IPS-NIHi7 (cell line): Measurements from ENCODE around the gene EEF2K.

Experiments
- DNase-seq: peaks from one replicate; pipeline ENCODE4 v3.0.0; 2012; ENCODE audit warnings: mixed read lengths; ENCODE audit errors: extremely low spot score

EEF2K gene

DNA sequence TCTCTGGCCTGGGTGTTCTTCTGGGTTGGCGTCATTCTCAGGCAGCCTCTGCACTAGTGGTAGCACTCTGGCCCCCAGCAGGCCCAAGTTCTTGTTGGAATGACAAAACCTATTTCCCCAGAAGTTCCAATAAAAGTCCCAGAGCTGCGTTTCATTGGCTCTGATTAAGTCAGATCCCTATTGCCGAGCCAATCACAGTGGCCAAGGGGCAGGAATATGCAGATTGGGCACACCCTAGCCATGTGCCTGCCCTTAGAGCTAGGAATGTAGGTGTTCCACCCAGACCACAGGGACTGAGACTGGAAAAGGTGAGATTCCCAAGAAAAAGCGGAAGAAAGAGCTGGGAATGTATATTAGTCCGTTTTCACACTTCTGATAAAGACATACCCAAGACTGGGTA lies 46.2 kb downstream of the EEF2K start:
- no peak for DNase-seq

DNA sequence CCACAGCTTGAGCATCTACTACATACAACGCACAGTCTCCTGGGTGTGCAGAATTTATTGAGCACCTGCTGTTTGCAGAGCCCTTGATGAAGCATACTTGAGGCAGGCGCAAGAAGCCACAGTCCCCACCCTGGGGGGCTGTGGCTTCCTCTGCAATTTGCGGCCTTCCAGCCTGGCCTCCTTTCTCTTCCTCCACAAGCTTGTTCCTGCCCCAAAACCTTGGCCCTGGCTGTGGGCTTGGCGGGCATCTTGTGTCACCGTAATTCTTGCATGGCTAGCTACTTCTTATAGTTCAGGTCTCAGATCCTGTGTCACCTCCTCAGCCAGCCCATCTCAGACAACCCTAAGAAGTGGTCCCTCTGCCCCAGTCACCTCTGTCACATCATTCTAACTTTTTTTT lies 47.2 kb downstream of the EEF2K start:
- DNase-seq: no peak

DNA sequence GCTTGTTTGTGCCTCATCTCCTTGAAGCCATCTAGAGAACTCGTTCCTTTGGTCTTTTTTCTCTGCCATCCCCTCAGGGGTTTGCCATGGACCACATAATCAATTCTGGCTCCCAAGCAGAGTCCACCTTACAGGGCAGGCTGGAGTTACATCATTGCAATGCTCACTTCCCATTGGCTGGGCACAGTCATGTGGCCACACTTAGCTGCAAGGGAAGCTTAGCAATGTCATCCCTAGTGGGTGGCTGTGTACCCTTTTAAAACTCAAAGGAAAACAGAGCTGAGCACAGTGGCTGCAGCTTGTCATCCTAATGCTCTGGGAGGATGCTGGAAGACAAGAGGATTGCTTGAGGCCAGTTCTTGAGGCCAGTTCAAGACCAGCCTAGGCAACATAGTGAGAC lies 49.3 kb downstream of the EEF2K start:
- no peak for DNase-seq

DNA sequence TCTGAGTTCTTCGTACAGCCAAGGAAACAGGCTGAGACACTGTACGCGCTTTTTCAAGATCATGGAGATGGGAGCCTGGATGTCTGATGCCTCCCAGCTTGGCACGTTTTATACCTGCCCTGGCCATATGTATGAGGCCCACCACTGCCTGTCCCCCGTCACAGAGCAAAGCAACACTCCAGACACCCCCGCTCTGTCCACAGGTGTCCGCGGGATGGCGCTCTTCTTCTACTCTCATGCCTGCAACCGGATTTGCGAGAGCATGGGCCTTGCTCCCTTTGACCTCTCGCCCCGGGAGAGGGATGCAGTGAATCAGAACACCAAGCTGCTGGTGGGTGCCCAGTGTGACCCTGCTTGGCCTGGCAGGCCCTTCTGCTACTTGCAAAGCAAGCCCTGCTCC lies 51.4 kb downstream of the EEF2K start:
- DNase-seq: no peak

DNA sequence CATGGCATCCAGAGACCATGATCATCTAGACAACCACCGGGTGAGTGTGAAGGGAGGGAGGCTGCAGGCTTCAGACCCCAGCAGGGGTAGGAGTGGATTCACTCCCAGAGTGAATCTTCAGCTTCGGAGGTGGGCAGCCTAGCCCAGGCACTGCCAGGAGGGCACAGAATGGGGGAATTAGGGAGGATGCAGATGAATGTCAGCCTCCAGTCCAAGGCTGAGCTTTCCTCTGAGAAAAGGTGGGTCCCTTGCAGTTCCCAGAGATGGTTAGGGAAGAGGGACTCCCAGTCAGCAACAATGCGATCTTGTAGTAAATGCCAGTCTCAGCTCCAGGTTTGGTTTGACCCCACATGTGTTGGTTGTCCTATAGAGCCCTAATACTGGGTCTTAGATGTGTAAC lies 54.4 kb downstream of the EEF2K start:
- no peak for DNase-seq

DNA sequence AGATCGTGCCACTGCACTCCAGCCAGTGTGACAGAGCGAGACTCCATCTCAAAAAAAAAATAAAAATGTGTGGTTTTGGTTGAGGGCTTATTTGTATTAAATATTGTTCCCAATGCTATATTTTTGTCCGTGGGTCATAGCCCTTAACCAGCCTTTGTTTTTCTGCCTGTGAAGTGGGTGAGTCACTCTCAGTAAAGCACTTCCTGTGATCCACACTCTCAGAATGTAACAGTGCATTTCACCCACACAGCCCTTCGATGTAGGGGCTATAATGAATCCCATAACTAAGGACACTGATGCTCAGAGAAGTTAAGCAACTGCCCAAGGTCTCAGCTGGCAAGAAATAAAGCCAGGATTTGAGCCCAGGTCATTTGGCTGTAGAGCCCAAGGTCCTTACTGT lies 56.4 kb downstream of the EEF2K start:
- no peak for DNase-seq

DNA sequence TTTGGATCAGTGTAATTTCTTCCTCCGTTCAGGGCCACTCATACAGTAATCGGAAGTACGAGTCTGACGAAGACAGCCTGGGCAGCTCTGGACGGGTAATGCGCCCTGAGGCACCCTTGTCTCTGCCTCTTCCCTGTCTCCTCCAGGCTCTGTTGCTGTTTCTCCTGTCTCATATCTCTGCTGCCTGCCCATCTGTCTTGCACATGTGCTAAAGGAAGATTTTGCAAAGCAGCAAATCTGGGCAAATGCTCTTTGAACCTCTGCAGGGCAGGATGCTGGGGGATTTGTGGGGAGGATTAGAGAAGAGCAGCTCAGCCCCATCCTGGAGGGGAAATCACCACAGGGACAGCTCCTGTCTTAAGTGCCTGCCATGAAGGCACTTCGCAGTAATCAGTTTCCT lies 58.7 kb downstream of the EEF2K start:
- no peak for DNase-seq

DNA sequence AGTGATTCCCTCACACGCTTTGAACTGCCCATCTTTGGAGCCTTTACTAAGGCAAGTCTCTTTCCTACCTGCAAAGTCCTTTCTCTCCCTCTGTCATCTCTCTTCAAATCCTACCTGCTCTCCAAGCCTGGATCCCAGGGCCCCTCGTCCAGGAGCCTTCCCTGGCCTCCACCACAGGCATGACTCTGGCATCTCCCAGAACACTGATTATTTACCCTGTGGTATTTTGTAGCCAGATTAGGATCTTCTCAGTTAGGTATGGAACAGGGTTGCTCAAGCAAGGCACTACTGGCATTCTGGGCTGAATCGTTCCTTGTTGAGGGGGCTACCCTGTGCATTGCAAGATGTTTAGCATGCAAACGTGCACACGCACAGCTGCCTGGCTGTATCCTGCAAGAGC lies 59.3 kb downstream of the EEF2K start:
- DNase-seq: no peak

DNA sequence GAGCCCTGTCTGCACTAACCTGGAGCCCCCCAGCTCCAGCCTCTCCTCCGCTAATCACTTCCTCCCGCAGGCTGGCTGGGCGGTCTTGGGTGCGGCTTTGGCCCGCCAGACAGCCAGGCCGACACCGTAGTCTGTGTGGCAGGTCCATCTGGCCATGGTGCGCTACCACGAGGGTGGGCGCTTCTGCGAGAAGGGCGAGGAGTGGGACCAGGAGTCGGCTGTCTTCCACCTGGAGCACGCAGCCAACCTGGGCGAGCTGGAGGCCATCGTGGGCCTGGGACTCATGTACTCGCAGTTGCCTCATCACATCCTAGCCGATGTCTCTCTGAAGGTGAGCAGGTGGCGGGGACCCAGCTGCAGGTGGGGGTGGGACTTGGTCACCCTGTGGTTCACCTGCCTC lies 60.5 kb downstream of the EEF2K start:
- no peak for DNase-seq

DNA sequence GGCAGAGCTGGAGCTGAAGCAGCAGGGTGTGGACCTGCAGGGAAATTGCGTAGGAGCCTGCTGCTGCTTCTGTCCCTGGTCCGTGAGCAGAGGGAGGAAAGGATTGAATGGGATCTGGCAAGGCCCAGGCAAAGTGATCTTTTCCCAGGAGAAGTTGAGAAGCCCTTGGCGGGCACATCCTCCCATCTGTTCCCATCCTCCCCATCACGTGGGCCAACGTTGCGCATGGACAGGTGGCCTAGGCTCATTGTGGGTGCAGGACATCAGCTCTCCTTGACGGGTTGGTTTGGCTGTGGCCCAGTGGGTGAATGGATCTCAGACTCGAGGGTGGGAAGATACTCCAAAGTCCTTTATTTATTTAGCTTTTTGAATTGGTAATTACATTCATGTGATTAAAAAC lies 61.7 kb downstream of the EEF2K start:
- DNase-seq: no peak

DNA sequence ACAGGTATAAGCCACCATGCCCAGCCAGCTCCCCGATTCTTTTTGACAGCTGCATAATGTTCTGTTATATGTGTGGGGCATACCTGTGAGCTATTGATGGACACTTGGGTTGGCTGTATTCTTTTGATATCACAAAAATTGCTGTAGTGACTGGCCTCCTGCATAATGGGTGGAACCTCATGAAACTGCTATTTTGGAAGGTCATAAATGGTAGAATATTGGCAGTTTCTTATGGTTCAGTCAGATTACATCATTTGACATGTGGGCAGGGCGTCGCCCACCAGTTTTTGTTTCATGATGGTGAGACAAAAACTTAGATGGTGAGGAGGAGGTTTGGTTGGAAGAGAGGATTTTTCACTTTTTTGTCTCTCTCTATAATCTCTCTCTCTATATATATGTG lies 64.4 kb downstream of the EEF2K start:
- DNase-seq: no peak

DNA sequence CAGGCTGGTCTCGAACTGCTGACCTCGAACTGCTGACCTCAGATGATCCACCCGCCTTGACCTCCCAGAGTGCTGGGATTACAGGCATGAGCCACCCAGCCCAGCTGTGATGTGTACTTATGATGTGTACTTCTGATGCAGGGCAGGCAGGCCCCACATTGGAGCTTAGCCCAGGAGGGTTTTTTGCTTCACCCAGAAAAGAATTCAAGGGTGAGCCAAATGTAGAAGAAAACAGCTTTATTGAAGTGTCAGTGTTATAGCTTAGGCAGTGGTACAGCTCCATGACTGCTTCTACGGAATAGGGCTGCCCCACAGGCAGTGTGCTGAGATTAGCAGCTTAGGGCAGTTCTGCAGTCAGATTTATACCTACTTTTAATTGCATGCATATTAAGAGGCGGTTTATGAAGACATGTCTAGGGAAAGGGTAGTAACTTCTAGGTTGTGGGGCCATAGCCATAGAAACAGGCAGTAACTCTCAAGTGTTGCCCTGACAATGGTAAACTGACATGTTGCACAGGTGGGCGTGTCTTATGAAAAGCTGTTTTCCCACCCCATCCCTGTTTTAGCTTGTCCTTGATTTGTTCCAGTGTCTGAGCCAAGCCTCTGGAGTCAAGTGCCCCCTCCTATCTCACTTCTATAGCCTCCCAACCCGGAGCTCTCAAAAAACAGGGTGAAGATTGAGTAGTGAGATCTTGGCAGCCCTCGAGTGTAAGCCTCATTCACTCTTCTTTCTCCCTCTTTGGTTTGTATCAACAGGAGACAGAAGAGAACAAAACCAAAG lies 67.0 kb downstream of the EEF2K start:
- no peak for DNase-seq

DNA sequence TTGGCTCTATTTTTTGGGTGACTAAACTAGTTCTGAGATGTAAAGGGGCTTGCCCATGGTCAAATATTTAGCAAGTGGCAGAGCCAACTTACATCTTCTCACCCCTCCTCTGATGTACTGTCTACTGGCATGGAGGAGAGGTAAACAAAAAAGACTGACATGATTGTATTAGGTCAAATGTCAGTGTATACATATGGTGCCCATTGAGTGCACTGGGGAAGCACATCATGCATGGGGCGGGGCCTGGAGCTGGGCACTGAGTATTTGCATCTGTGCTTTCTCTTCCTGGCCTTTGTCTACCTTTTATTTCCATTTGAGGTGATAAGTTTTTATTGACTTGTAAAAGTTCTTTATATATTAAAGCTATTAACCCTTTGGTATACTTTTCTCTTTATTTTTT lies 68.8 kb downstream of the EEF2K start:
- DNase-seq: no peak

DNA sequence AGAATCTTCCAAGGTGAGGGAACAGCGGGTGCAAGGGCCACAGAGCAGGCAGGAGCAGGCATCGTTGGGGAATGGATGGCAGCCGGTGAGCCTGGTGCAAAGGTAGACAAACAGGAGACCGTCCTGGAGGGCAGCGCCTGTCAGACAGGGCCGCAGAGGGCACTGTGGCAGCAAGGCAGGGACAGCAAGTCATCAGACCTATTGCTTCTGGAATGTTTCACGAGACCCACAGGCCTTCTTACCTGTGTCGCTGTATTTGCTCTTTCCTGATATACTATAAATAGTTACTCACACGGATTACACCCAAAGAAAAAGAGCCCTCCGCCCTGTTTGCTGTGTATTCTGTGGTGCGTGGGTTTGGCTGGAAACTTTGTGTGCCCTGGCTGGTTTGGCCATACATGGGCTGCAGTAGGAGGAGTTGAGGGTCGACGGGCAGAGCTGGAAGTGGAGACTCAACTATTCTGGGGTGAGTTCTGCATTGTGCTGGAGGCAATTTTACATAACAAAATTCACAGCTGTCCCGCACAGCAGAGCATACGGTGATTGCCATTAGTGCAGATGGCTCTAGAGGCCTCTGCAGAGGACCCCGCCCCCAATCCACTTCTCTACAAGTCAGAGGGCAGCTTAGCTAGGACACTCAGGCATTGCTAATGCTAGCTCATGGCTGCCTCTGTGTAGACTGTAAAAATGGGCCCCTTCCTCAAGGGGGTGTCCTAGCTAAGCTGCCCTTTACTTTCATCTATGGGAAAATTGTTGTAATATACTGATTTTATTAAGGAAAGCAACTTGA lies 72.6 kb downstream of the EEF2K start:
- peak; percentile 49 for DNase-seq

DNA sequence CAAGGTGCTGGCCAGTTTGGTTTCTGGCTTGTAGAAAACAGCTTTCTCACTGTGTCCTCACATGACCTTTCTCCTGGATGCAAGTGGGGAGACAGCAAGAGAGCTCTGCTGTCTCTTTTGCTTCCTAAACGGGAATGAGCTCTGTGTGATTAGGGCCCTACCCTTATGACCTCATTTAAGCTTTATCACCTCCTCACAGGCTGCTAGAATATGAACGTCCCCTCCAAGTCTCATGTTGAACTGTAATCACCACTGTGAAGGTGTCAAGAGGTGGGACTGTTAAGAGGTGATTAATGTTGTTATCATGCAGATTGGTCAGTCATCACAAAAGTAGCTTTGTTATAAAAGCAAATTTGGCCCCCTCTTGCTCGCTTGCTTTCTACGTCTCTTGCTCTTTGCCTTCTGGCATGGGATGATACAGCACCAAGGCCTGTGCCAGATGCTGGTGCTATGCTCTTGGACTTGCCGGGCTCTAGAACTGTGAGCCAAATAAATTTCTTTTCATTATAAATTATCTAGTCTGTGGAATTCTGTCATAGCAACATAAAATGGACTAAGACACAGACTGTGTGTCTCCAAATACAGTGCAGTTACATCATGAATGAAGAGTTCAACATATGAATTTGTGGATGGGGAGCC lies 76.3 kb downstream of the EEF2K start:
- no peak for DNase-seq

DNA sequence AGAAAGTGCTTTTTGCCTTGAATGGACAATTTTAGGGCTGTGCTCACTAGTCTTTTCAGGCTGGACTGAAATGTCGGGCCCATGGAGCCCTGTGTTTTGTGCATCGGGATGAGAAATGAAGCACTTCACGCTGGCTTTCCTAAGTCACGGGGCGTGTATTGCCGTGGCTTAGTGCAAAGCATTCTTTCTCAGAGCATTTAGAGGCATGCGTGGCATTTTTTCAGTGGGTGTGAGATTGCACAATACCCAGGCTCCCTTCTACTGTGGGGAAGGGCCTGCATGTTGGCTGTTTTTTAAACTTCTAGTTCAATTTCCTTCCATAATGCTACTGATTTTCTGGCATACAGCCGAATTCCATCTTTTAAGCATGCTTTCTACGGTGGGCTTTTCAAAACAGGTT lies 78.6 kb downstream of the EEF2K start:
- DNase-seq: no peak

DNA sequence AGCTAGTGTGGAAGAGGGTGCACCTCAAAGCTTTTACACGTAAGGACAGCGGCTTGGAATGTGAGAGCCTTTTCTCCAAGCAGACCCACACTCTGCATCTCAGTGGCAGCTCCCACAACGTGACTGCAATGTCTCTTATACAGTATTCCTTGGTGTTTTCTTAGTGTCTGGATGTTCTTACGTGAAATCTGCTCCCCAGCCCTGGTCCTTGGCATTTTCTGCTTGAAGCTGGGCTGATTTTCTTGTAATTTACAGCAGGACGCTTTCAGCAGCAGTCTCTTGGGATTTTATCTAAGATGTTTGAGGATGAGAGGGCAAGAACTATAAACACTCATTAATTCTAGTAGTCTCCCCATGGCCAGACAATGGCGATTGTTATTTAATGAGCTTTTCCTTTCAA lies 79.0 kb downstream of the EEF2K start:
- no peak for DNase-seq

DNA sequence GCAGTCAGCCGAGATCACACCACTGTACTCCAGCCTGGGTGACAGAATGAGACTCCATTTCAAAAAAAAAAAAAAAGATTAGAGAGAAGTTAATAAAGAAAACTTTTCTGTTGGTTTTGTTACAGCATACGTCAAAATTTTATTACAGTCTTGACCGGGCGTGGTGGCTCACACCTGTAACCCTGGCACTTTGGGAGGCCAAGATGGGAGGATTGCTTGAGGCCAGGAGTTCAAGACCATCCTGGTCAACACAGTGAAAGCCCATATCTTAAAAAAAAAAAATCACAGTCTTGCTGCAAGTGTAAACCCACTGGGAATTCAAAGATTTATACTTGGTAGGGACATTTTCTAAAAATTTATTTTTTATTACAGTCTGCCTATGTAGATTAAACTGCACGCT lies 84.9 kb downstream of the EEF2K start:
- no peak for DNase-seq

DNA sequence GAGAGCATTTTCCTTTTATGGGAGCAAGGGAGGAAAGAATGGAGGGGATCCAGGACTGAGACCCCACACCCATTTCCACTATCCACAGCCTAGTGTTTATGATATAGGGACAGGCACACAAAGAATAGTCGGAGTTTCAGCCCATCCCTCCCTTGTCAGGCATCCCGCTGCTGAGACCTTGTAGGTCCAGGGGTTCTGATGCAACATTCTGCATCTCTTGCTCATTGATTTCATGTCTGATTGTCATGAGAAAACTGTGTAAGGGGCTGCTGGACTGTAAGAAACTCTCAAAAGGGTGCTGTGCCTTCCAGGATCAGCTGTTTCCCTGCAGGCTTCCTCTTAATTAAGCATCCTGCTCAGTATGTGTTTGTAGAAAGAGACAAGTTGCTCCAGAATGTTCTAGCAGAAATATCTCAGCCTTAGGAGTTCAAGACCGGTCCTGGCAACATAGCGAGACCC lies 85.8 kb downstream of the EEF2K start:
- no peak for DNase-seq

DNA sequence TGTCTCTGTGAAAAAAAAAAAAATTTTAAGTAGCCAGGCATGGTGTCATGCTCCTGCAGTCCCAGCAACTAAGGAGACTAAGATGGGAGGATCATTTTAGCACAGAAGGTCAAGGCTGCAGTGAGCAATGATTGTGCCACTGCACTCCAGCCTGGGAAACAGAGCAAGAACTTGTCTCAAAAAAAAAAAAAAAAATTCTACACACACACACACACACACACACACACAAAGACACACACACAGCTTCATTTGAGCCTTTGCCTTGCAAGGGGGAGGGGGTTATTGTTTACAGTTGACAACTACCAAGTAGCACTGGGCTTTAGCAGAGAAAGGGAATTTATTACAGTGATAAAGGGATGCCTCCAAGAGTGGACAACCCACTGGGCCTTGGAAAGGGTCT lies 86.2 kb downstream of the EEF2K start:
- no peak for DNase-seq

DNA sequence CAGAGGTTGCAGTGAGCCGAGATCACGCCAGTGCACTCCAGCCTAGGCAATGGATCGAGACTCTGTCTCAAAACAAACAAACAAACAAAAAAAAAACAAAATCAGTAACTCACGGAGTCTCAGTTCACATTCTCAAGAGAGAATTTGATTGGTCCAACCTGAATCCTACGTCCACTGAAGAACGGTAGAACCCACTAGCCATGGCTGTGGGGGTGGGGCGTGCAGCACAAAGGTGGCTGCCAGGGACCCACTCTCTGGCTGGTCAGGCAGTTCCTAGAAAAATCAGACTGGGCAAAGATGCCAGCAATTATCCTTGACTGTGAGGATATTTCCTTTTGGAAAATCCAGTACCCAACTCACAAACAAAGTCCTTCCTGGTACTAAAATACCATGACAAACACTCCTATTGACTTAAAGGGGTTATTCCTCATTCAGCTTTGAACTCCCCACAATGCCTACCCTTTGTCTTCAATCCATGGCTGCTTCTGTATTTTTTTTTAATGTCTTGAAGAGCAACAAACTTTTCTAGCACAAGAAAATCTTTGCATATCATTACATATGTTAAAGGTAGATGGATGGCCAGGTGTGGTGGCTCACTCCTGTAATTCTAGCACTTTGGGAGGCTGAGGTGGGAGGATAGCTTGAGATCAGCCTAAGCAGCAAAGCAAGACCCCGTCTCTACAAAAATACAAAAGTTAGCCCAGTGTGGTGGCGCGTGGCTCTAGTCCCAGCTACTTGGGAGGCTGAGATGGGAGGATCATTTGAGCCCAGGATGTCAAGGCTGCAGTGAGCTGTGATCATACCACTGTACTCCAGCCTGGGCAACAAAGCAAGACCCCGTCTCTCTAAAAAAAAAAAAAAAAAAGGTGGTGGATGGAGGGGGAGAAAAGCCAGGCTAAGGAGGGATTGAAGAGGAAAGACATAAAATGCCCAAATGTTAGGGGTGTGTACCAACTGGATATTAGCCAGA lies 87.3 kb downstream of the EEF2K start:
- DNase-seq: no peak
